ENCODE results near the gene TDRD9.
A peak's percentile ranks its signal among the peaks of the same experiment; 100 is the strongest.

The TDRD9 gene

DNA sequence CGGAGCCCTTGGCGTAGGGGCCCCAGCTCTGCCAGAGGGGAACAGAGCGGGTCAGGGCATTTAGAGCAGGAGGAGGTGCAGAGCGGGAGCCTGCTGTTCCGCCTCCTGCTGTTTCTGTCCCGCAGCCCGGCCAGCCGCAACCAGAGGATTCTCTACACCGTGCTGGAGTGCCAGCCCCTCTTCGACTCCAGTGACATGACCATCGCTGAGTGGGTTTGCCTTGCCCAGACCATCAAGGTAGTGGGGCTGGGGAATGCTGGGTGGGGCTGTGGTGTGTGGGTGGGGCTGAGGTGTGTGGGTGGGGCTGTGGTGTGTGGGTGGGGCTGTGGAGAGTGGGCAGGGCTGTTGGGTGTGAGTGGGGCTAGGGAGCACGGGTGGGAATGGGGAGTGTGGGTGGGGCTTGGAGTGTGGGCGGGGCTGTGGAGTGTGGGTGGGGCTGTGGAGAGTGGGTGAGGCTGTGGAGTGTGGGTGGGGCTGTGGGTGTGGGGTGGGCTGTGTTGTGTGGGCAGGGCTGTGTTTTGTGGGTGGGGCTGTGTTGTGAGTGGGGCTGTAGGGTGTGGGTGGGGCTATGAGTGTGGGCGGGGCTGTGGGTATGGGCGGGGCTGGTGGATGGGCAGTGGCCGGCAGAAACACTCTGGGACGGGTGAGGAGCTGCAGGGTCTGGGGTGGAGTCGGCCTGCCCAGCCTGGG lies 165.3 kb downstream of the TDRD9 start:
- no peak for DNase-seq

DNA sequence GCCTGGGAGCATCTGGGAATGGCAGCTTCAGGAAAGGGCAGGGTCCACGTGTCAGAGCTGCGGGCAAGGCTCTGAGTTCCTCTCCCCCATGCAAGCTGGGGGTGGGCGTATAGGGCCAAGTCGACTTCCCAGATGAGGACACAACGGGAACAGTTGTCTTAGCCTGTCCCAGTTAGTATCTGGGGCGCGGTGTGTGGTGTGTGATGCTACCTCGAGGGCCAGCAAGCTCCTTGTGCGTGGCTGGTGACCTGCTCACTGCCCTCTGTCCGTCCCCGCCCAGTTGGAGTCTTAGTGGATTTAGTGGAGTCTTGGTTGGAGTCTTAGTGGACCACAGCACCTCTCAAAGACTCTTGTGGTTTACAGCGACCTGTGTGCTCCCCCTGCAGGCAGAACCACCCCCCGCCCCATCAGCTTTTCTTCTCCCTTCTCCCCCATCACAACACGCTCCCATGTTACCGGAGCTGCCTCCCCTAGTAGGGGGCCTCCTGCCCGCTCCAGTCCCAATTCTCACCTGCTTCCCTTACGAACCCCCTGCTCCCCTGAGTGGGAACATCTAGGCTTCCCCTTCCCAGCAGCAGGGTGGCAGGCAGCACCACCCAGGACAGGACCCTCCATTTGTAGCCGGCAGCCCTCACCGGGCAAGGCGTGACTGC lies 165.9 kb downstream of the TDRD9 start:
- no peak for DNase-seq

GRCh38 chr14:104094709-104095425 lies 166.6 kb downstream of the TDRD9 start:
- DNase-seq = peak; percentile 39

GRCh38 chr14:104095426-104096310 lies 167.4 kb downstream of the TDRD9 start:
- no peak for DNase-seq

DNA sequence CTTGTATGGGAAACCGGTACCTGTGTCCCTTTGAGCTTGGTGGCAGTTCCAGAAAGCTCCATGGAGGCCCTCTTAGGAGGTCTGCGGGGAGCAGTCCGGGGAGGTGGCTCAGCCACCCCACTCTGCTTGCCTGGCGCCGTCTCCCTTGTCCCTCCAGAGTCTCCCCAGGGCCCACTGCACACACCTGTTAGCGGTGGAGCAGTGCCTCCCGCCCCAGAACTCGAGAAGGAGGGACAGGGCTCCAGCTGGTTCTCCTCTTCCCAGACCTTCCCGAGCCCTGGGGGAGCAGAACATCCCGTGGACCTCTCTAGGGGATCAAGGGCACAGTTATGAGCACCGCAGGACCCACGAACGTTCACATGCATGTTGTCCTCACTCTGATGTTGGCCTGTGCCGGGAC lies 168.1 kb downstream of the TDRD9 start:
- DNase-seq = no peak

DNA sequence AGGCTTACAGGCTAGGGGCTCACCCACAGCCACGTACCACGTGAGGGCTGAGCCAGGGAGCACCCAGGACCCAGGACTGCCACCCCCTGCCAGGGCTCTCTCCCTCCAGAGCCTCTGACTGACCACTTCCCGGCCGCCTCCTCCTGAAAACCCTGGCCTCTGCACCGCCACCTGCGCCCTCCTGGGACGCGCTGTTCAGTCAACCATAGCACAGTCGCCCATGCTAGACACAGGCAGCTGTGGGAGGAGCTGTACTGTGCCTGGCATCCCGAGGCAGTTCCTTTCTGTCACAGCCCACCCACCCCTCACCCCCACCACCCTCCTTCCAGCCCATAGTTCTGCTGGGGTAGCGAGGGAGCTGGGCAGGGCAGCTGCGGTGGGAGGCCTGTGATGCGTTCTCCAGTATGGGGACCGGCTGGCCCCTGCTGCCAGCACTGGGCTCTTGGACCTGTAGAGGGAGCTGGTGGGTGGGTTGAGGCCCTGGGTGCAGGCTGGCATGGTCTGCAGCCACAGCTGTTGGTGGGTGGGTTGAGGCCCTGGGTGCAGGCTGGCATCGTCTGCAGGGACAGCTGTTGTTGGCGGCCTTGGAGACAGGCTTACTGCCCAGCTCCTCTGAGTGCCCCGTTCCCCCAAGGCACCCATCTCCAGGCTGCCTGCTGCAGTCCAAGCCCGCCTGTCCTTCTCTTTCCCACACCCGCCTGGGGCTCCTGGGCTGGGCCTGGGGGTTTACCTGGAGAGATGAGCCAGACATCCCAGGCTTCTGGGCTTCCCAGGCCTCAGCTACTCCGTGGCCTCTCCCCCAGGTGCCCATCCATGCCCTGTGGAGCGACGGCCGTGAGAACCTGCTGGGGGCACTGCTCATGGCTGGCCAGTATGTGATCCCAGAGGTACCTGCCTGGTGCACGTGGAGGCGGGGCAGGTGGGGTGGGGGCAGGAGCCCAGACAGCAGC lies 168.8 kb downstream of the TDRD9 start:
- DNase-seq = no peak

DNA sequence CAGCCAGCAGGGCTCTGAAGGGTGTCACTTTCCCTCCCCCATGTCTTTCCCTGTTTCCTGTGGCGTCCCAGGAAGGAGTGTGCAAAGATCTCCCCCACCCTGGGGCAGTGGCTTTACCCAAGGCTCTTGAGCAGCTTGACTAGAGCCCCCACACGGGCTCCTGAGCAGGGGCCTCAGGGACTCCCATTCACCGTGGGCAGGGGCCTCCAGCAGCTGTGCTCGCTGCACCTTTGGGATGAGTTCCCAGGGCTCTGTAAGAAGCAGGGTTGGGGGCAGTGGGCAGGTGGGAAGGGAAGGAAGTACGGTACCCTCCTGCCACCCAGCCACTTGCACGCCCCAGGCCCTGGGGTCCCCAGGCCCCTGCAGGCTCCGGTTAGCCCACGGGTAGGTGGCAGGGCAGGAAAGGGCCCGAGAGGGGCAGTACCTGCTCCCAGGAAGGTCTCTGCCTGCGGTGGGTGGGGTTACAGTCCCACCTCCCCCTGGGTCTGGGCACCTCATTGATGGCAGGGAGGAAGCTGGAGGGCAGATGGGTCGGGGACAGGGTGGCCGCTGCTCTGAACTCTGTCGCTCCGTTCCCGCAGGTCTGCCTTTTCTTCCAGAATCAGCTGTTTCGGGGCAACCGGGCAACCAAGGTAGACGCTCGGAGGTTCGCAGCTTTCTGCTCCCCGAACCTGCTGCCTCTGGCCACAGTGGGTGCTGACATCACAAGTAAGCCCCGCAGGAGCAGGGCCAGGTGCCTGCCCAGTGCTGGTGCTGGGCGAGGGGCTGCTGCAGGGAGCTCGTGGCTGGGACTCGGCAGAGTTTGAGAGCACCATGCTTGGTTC lies 170.2 kb downstream of the TDRD9 start:
- no peak for DNase-seq

DNA sequence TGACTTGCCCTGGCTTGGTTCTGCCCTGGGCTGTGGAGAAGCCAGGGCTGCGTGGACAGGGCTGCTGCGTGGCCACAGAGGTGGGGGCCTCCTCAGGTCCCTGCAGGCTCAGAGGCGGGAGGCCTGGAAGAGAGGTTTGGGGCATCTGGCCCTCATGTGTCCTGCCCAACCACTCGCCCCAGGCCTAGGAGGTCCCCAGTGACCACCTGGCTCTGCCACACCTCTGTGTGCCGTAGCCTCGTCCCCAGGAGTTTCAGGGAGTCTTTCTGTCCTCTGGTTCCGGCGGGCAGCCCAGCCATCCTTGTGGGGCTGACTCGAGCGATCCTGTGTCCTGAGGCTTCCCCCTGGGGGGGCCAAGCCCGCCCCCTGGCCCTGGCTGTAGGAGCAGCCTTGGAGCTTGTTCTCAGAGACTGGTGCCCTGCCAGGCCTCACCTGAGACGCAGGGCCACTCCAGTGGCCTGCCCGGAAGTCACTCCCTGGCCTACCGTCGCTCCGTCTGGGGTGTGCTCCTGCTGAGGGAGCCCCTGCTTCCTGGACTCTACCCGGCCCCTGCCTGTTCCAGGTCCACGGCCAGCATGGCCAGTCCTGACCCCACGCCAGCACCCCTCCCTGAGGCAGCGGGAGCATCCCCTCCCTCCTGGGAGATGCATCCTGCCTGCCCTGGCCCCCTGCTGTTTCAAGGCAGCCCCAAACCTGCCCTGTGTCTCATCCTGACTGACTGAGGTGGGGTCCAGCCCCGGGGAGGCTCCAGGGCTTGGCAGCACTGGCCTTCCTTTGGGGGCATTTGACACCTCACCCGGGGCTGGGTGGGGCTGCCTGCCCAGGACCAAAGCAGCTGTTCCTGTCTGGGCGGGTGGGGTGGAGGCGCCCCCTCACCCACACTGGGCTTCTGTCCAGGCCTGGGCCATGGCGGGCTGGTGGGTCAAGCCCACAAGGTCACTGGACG lies 171.1 kb downstream of the TDRD9 start:
- no peak for DNase-seq

DNA sequence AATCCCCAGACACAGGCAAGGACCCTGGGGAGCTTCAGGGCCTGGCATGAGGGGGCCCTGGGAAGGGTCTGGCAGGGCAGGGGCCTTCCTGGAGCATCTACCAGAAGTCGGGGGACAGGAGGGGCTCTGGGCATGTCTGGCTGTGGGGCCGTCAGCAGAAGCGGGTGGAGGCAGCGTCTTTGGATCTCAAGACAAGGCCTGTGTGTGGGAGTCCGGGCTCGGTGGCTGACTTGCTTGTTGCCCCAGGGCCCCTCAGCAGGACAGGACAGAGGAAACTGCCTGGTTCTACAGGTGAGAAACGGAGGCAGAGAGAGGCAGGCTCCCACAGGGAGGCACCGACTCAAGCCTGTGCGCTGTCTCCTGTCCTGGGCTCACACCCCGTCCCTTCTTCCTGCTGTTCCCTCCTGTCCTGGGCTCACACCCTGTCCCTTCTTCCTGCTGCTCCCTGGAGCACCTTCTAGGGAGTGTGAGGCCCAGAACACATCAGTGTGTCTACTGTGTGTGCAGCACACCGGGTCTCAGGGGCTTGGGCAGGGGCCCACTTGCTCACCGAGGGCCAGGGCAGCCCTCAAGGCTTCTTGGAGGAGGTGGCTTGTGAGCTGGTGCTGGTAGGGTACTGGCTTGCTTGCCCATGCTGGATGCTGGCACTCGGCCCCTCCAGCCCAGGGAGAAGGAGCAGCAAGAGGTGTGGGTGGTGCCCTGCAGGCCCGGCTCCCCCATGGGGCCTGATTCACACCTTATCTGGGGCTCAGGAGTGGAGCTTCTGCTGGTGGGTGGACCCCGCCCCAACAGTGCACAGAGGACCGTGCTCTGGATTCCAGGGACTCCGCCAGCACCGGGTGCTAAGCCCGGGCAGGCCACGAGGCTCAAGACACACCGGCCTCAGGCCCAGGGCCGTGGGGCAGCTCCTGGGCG lies 172.2 kb downstream of the TDRD9 start:
- DNase-seq = no peak

DNA sequence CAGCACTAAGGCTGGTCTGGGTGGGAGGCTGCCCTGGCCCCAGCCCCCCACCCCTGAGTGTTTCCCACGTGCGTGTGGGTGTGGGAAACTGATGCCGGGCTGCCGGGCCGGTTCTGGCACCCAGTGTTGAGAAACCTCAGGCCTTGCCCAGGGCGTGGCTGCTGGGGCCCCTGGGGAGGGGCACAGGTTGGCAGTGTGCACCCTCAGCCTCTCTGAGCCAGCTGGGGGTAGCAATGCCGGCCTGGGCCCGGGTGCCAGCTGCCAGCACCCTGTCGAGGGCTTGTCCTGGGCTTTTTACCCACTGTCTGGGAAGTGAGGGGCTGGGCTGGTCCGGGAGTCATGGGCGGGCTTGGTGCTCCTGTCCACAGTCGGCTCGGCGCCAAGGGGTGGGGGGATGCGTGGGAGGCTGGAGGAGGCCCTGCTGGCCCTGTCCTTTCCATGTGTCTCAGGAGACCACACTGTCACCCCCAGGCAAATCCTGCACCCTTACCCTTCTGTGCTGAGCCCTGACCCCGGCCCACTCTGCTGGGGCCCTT lies 172.9 kb downstream of the TDRD9 start:
- DNase-seq = no peak

DNA sequence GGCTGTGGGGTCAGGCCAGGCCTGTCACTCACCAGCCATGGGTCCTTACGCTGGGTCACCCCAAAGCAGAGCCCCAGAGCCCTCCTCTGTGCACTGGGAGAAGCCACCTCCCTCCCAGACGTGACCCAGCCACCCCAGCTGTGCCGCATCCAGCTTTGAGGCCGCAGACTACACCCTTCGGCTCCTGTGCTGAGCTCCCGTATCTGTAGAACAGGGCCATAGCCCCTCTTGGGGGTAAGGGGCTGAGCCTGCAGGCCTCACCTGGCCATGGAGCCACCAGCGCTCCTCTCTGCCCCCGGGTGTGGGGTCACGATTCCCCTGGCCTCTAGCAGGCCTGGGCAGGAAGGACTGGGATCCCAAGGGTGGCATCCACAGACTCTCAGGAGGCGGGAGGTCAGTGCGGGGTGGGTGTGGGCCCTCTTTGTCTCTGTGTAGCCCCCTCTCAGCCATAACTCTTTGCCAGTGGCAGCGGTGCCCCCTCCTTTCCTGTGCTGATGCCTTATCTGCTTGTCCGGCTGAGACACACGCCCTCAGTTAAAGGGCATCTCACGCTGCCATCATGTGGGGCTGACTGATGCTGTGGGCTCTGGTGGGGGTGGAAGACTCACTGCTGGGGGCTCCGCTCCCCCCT lies 173.5 kb downstream of the TDRD9 start:
- DNase-seq = no peak

Data from inflammatory macrophage treated with lipopolysaccharide for 4 hours (primary cell).